RWPE1 (cell line): ENCODE data around the gene PDE4B.

Source experiments
- CTCF ChIA-PET: fragments of 350-600 bp; sonication (Branson Sonifier 250); formaldehyde crosslinking; extraction: SDS; loops from one replicate; lab custom pipeline; 2021; lab: Yijun Ruan, JAX
- POLR2A ChIA-PET: fragments of 400-600 bp; formaldehyde crosslinking; extraction: SDS; loops from one replicate; lab custom pipeline; 2020; ENCODE audit warnings: antibody characterized with exemption; ENCODE audit not compliant: low non-redundant PET; lab: Yijun Ruan, JAX
- DNase-seq: peaks from one replicate; pipeline ENCODE4 v3.0.0; 2012; ENCODE audit warnings: low spot score
- H3K27ac ChIP-seq: fragments of 450-650 bp; 2 replicates; pipeline ENCODE4 v1.5.1; 2017
- TF ChIP-seq, protein P1 (sequence below): fragments of 450-650 bp; conservative IDR thresholded peaks from 2 replicates; pipeline ENCODE4 v1.5.1; 2017; ENCODE audit warnings: low read depth, mild to moderate bottlenecking

The PDE4B gene

DNA sequence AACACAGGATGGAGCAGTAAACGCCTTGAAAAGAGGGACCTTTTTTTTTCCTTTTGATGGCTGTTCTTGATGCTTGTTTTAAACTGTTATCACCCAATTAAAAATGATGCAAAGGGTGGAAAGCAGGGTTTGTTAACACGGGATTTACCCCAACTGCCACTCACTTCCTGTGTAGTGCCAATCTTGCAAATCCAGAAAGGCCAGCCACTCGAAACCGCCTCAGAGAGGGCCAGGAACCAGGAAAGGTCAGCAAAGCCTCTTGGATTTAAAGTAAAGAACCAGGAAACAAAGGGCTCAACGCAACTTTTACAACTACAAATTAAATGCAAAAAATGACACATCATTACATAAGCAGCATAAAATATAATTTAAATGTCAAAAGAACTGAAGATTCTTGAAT lies 347.4 kb downstream of the PDE4B start:
- DNase-seq, result no peak
- TF ChIP-seq, protein P1, sequence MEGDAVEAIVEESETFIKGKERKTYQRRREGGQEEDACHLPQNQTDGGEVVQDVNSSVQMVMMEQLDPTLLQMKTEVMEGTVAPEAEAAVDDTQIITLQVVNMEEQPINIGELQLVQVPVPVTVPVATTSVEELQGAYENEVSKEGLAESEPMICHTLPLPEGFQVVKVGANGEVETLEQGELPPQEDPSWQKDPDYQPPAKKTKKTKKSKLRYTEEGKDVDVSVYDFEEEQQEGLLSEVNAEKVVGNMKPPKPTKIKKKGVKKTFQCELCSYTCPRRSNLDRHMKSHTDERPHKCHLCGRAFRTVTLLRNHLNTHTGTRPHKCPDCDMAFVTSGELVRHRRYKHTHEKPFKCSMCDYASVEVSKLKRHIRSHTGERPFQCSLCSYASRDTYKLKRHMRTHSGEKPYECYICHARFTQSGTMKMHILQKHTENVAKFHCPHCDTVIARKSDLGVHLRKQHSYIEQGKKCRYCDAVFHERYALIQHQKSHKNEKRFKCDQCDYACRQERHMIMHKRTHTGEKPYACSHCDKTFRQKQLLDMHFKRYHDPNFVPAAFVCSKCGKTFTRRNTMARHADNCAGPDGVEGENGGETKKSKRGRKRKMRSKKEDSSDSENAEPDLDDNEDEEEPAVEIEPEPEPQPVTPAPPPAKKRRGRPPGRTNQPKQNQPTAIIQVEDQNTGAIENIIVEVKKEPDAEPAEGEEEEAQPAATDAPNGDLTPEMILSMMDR, result no peak
- ChIA-PET POLR2A (no interaction called here), CTCF (no interaction called here)
- H3K27ac ChIP-seq, result no peak overlapping the region

DNA sequence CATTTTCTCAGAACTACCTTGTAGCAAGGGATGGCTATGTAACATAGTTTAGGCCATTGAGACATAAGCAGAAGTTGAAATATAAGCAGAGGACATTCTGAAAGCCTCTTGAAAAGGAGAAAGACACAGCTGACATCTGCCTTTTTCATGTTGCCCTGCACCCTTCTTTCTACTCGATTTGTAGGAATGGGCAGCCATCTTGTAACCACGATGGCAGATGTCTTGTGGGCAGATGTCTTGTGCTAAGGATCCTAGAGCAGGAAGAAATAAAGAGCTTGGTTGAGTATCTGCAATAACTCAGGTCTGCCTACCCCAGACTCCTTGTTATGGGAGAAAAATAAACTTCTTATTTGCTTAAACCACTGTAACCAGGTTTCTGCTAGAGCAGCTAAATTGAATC lies 351.0 kb downstream of the PDE4B start:
- no peak for DNase-seq
- ChIA-PET CTCF (no interaction called here), POLR2A (no interaction called here)
- TF ChIP-seq, protein P1, result no peak
- no peak overlapping the region for H3K27ac ChIP-seq

DNA sequence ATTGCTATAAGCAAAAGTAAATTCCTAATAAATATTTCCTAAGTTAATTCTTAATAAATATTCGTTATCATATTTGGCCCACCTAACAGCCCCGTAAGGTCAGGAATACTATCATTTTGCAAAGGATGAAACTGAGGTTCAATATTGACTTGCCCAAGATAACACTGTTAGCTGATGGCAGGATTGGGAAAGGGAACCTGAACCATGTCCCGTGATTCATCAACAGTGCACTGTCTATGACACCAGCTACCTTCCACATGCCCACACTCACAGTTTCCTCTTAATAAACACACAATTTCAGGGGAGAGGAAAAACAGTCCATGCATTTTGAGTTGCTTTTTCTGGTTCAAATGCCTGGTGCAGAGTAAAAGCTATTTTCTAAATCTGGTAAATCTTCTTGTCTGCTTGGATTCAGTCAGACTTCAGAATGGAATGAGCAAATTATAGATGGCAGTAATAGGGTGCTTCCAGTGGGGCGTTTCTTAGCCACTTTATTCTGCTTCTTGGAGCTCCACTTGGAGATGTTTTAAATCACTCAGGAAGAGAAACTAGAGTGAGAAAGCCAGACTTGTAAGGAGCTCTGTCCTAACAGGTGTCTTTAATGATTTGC lies 354.6 kb downstream of the PDE4B start:
- ChIA-PET POLR2A (no interaction called here), CTCF (no interaction called here)
- no peak for DNase-seq
- TF ChIP-seq, protein P1, result no peak
- no peak overlapping the region for H3K27ac ChIP-seq

DNA sequence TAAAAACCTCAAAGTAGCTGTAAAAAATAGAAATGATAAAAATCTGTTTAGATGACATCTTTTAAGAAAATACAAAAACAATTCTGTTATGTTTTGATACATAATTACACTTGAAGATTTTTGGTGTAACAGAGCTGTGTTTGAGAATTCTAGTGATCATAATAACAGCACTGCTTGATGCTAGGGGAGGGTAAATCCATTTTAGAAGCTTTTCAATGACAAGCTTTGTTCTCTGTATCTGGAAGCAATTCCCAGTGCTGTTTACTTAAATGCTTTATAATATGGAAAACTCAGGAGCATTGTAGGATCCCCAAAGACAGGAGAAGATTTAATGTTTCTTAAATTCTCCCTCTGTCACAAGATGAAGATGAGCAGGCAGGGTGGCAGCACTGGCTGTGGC lies 359.3 kb downstream of the PDE4B start:
- ChIA-PET CTCF (no interaction called here), POLR2A (no interaction called here)
- no peak overlapping the region for H3K27ac ChIP-seq
- TF ChIP-seq, protein P1, result no peak
- no peak for DNase-seq

DNA sequence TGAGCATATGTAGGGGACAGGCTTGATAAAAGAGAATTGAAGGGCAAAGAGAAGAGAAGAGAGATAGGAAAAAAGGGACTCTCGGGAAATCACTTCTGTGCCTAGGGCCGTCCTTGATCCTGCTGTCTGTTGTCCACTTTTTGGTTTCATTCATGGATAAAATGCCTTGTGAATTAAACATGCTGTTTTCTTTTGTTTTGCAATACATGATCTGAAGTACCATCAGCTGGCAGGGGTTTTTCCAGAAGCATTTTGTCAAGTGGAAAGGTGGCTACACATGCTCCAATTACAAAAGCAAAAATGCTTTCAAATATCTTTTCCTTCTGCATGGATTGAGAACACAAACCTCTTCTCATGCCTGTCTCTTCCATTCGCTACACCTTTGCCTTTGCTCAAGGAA lies 361.7 kb downstream of the PDE4B start:
- TF ChIP-seq, protein P1, result no peak
- DNase-seq, result no peak
- ChIA-PET CTCF (no interaction called here), POLR2A (no interaction called here)
- H3K27ac ChIP-seq, result no peak overlapping the region

DNA sequence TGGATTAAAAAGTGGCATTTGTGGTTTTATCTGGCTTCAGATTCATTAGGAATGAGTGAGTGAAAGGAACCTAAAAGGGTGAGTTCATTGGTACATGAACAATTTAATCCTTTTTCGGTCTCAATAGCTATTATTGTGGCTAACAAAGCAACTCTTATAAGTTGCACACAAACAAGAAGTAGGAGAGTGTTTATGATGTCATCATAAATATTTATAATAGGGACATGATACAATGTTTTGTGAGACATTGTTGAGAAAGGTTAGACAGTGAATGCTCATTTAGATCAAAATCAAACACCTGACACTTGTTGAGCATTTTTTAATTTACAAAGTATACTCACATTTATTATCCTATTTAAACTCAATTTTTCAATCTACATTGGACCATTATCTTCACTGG lies 363.4 kb downstream of the PDE4B start:
- POLR2A ChIA-PET, result no interaction called here
- H3K27ac ChIP-seq, result no peak overlapping the region
- DNase-seq, result no peak
- TF ChIP-seq, protein P1, result no peak
- CTCF ChIA-PET, result no interaction called here
